Astrocyte (in vitro differentiated cells and primary cell): ENCODE measurements around the gene MS4A18.

Experiments used
- EZH2 ChIP-seq: IDR thresholded peaks from 2 replicates; pipeline ENCODE4 v1.6.1; 2012; ENCODE audit warnings: mild to moderate bottlenecking, low read length, inconsistent platforms; ENCODE audit not compliant: insufficient read depth
- TF ChIP-seq, protein P1 (sequence below): IDR thresholded peaks from 2 replicates; pipeline ENCODE4 v1.5.1; 2011; ENCODE audit warnings: low read depth, mild to moderate bottlenecking, inconsistent platforms, low read length, moderate library complexity; ENCODE audit not compliant: insufficient read depth

DNA sequence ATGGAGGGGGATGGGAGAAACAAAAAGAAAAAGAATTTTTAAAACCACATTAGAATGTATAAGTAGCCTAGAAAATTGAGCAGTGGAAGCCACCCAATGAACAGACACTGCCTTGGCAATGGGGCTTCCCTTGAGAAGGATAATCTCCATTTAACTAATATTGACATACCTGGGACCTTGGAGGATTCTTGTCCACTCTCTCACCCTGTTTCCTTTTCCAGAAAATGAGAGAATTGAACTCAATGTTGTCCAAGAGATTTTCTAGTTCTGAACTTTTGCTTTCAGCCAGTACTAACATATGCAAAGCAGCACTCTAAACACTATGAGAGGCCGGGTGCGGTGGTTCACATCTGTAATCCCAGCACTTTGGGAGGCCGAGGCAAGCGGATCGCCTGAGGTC, 24.6 kb upstream of the MS4A18 start:
- TF ChIP-seq, protein P1, sequence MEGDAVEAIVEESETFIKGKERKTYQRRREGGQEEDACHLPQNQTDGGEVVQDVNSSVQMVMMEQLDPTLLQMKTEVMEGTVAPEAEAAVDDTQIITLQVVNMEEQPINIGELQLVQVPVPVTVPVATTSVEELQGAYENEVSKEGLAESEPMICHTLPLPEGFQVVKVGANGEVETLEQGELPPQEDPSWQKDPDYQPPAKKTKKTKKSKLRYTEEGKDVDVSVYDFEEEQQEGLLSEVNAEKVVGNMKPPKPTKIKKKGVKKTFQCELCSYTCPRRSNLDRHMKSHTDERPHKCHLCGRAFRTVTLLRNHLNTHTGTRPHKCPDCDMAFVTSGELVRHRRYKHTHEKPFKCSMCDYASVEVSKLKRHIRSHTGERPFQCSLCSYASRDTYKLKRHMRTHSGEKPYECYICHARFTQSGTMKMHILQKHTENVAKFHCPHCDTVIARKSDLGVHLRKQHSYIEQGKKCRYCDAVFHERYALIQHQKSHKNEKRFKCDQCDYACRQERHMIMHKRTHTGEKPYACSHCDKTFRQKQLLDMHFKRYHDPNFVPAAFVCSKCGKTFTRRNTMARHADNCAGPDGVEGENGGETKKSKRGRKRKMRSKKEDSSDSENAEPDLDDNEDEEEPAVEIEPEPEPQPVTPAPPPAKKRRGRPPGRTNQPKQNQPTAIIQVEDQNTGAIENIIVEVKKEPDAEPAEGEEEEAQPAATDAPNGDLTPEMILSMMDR, result no peak
- no peak for TF ChIP-seq EZH2
